Thyroid gland (tissue), 4 donors: Measurements from ENCODE around the gene TRAF7.

Experiments used
- CTCF ChIP-seq, 6 experiments: fragments of 200-600 bp in 3 of 6; fragments of 450-650 bp in 3 of 6; sonication (generic) in 3 of 6; IDR thresholded peaks; one replicate each; pipeline ENCODE4 v1.5.1; 2016 to 2019; ENCODE audit warnings: antibody characterized with exemption in 6 of 6, mild to moderate bottlenecking in 2 of 6, inconsistent platforms in 1 of 6, moderate library complexity in 1 of 6
- POLR2A ChIP-seq, 2 donors: fragments of 450-650 bp; IDR thresholded peaks; one replicate each; pipeline ENCODE4 v1.6.1; 2017; ENCODE audit warnings: antibody characterized with exemption in 2 of 2, mild to moderate bottlenecking in 2 of 2, moderate library complexity in 1 of 2

GRCh38 chr16:2161911-2162310 lies 6.3 kb downstream of the TRAF7 start:
- TF ChIP-seq CTCF (IDR thresholded peaks at IDR 0.05) (no peak), POLR2A (IDR thresholded peaks at IDR 0.05) (no peak)
